GM12801 (cell line): ENCODE data around the gene SH3PXD2A.

ENCODE experiments used
- TF ChIP-seq, protein P1 (sequence below): IDR thresholded peaks from one replicate; pipeline ENCODE4 v1.5.1; 2011; ENCODE audit warnings: control low read depth; ENCODE audit not compliant: insufficient read length; ENCODE audit errors: extremely low read depth

The SH3PXD2A gene

DNA sequence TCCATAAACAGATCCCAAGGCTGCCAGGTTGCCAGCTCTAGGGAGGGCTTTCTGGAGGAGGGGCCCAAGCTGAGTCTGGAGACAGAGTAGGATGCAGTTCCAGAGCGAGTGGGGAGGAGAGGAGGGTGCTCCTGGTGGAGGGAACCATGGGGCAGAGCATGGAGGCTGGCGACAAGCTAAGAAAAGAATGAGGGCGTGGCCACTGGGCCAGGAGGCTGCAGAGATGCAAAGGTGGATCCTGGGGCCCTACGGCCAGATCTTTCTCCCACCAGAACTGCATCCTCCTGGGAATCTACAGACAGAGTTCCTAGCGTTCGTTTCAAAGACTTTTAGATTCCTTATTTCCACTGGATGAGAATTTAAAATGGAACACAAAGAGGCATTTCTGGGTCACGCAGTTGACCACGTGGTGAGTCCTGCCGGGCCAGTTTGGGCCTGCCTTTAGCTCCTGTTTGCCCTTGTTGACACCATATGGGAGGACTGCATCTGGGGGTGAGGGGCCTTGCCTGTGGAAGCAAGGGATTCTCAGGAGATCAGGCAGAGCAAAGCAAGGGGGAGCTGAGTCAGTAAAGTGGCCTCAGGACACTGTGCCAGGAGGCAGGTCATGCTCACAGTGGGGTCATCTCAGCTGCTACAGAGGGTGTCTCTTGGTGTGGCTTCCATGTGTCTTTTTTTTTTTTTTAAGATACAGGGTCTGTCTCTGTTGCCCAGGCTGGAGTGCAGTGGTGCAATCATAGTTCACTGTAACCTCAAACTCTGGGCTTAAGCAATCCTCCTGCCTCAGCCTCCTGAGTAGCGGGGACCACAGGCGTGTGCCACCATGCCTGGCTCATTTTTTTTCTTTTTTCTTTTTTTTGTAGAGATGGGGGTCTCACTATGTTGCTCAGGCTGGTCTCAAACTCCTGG is 137.8 kb downstream of the SH3PXD2A start:
- TF ChIP-seq, protein P1, sequence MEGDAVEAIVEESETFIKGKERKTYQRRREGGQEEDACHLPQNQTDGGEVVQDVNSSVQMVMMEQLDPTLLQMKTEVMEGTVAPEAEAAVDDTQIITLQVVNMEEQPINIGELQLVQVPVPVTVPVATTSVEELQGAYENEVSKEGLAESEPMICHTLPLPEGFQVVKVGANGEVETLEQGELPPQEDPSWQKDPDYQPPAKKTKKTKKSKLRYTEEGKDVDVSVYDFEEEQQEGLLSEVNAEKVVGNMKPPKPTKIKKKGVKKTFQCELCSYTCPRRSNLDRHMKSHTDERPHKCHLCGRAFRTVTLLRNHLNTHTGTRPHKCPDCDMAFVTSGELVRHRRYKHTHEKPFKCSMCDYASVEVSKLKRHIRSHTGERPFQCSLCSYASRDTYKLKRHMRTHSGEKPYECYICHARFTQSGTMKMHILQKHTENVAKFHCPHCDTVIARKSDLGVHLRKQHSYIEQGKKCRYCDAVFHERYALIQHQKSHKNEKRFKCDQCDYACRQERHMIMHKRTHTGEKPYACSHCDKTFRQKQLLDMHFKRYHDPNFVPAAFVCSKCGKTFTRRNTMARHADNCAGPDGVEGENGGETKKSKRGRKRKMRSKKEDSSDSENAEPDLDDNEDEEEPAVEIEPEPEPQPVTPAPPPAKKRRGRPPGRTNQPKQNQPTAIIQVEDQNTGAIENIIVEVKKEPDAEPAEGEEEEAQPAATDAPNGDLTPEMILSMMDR: no peak

DNA sequence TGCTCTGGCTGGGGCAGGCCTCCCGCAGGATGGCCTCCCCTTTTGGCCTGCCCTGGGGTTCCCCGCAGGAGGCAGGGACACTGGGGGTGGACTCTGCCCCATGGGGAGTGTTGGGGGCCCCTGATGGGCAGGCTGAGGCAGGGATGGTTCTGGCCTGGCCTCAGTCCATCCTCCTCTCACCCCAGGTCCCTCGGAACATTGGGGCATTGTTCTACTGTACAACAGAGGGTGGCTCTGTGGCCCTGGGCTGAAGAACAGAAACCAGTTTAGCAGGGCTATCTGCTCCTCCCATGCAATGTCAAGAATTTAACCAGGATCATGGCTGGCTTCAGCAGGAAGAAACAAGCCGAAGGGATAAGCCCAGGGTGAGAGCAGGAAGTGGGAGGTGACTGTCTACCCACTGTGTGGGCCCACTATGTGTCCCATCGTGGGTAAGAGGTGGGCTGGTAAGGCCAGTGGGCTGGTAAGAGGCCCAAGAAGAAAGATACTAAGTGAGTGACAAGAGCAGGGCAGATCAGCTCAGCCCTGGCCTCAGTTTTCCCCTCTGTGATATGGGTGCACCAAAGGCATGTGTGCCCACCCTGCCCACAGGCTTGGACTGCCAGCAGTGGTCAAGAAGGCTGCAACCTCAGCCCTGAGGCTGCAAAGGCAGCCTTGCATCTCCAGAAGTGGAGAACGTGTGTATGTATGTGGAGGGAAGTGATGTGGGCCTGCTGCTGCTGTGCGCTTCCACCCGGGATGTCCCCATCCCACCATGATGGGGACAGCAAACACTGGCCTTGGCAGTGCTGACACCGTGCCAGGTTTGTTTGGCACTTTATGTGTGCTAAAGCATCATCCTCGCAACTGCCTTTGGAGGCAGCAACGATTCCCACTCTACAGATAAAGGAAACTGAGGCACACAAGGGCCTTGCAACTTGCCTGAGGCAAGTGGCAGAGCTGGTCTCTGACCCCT is 138.9 kb downstream of the SH3PXD2A start:
- TF ChIP-seq, protein P1: no peak

DNA sequence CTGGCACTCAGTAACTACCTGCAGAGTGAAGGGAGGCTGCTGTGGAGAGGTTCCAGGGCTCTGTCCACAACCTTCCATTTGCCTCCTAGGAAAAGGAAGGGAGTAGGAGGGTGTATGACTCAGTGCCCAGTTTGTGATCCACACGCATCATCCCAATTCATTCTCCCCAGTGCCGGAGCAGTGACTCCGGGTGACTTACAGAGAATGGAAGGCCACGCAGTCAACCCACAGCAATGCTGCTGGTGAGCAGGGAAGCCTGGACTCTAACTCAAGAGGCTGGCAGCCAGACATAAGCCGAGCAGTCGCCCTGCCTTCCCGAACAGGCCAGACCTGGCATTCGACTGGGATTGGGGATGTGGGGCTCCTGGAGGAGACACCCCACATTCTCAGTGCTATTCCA is 139.9 kb downstream of the SH3PXD2A start:
- TF ChIP-seq, protein P1: no peak

DNA sequence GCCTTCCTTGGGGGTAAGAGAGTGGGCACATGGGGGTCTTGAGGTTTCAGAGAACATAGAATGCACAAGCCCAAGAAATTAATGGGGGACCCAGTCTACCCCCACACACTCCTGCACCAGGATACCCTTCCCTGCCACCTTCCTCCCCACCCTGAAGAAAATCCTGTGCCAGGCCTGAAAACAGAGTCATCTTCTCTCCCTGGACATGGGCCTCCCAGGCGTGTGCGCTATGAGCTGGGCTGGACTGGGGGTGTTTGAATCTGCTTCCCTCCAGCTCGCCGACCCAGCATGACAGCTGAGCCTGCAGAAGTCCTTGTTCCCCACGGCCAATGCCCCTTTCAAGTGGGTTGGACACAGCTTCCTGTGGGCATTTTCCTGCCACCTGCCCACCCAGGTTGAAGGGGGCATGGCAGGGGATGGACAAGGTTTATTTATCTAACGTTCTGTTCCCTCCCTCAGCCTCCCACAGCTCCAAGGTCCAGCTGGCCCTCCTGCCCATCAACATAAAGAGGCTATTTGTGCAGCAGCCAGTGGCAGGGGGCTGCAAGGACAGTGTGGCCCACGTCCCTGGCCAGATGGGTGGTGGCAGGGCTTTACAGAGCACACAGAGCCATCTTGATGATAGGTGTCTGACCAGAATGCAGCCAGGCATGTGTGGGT is 141.0 kb downstream of the SH3PXD2A start:
- TF ChIP-seq, protein P1: no peak

DNA sequence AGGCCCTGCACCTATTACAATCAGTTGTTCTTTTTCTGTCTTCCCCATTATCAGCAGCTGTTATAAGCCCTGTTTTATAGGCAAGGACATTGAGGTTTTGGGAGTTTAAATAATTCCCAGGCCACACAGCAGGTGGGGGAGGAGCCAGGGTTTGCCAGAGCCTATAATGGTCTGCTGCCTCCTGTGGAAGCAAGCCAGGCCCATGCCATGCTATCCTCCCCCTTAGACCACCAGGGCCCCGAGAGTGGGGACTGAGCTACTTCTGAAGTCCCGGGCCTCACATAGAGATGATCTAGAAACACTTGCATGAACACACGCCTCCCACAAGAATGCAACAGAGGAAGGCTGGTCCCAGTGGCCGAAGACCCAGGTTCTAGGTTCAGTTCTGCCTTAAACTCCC is 141.7 kb downstream of the SH3PXD2A start:
- TF ChIP-seq, protein P1: no peak

DNA sequence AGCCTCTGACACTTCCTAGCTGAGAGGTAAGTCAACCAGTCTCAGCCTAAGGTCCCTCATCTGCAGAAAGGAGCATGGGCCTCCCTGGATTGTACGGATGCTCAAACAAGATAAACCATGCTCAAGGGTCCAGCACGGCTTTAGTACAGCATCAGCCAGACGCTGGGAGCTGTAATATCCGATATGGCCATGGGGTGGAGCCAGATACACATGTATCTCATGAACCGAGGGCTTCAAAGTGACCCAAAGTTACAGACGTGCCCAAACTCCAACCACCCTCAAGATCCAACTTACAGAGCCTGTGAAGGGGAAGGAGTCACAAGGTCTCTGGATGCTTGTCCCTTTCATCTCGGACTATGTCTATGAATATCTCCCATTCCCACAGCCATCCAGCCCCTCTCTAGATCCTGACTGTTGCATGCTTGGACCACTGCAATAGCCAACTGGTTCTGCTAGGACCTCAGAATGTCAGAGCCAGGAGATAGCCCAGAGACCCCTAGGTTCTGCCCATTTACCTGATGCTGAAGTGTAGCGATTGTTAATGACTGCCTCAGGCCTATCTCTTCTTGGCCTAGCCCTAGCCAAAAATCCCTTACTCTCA is 142.4 kb downstream of the SH3PXD2A start:
- TF ChIP-seq, protein P1: peak; percentile 11

DNA sequence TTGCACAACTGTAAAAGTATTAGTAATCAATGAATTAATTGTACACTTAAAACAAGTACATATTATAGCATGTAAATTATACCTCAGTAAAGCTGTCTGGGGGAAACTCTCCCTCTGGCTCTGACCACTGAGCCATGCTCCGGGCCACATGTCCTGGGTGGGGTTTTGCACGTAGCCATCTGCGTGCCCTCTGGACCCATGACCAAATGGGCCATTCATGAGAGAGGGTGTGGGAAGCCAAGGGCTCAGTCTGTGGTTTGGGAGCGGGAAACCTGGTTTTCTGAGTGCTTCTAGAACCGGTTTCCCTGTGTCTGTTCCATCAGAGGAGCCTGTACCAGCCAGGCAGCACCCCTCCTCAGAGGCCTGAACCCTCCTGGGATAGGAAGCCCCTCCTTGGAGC is 143.2 kb downstream of the SH3PXD2A start:
- TF ChIP-seq, protein P1: no peak
